HG02981 (cell line): ENCODE measurements around the gene ANP32A.
"Not testable (repeated sequence)": the region's sequence is repeated elsewhere in the genome, so short reads cannot be mapped to it uniquely, and the experiment has no call there.

Experiments used
- ATAC-seq: cut with Tn5 transposase; IDR thresholded peaks from one replicate; pipeline ENCODE4 v1.9.1; 2021; ENCODE audit warnings: mild to moderate bottlenecking, moderate library complexity; ENCODE audit not compliant: unreplicated experiment

The ANP32A gene

DNA sequence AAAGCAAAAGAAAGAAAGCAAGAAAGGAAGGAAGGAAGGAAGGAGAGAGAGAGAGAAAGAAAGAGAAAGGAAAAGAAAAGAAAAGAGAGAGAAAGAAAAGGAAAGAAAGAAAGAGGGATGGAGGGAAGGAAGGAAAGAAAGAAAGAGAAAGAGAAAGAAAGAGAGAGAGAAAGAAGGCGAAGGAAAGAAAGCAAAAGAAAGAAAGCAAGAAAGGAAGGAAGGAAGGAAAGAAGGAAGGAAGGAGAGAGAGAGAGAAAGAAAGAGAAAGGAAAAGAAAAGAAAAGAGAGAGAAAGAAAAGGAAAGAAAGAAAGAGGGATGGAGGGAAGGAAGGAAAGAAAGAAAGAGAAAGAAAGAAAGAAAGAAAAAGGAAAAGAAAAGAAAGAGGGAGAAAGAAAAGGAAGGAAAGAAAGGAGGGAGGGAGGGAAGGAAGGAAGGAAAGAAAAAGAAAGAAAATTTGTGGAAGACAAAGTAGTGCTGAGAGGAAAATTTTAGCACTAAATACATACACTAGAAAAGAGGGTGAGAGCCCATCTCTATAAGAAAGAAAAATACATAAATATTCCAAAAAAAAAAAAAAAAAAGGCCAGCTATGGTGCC lies 60.6 kb downstream of the ANP32A start:
- not testable (repeated sequence) for ATAC-seq

DNA sequence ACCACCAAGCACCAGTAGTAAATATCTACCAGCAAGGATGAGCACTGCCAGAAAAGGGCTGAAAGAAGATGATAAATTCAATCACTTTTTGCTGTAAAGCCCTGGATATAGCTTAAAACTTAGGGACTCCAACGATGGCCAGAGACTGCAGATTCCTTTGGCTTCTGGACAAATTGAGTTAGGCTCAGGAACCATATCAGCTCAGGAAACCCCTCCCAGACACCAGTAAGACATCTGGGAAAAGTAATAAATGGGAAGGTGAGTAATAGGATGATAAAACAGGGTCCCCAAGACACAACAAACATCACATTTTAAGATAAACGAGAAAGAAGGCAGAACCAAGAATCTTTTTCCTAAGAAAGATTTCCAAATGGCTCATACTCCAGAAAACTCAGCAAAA lies 65.0 kb downstream of the ANP32A start:
- no peak for ATAC-seq

DNA sequence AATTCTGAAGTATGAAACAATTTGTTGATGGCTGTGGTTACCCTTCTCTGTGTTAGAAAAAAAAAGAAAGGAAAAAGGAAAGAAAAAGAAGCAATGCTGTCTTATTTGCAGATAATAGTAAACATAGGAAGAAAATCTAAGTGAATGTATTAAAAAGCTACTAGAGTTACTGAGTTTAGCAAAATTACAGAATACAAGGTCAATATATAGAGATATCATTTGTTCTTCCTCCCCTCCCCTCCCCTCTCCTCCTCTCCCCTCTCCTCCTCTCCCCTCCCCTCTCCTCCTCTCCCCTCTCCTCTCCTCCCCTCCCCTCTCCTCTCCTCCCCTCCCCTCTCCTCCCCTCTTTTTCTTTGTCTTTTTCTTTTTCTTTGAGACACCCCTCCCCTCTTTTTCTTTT lies 69.1 kb downstream of the ANP32A start:
- no peak for ATAC-seq

DNA sequence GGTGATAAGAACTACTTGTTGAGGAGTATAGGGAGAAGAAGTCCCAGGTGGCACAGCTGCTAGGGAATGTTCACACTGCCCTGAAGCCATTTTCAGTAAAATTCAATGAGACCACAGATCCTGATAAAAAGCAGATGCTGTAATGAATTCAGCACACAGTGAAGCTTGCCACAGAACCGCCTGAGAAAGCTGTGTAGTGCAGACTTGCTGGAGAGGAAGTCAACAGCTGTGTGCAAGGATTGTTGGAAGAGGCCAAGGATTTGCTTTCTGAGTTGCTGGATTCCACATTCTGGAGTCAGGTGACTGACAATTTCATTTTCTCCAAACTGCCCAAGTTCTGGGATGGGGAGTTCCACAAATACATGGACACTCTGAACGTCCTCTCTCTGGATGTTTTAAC lies 70.9 kb downstream of the ANP32A start:
- ATAC-seq: no peak

DNA sequence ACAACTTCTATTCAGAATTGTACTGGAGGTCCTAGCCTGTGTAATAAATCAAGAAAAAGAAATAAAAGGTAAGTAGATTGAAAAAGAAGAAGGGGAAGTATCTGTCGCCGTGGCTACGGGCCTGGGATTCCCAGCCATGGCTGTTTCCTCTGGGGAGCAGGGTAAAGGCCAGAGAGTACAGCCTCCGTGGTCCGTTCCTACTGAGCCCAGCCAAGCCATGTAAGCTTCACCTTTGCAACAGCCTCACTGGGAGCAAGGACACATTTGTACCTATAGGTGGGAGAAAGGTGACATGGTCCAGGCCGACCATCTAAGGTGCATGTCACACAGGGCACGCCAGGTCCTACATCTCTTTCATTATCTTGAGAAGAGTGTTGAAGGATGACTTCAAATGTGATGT lies 71.3 kb downstream of the ANP32A start:
- ATAC-seq: no peak

DNA sequence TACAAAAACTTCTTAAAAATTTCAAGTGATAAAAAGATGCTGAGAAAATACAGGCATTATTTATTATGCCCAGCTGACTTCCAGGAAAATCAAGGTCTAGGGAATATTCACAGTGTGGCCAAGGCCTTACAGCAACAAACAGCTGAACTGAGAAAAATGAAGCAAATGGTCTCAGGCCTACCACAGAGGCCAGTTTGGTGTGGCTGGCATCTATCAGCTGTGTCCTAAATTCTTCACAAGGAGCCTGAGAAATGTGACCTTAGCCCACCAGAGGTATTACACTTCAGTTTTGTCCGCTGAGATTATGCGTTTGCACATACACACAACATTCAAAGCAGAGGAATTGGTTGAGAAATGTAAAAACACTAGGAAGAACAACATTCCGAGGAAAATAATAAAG lies 77.4 kb downstream of the ANP32A start:
- no peak for ATAC-seq

DNA sequence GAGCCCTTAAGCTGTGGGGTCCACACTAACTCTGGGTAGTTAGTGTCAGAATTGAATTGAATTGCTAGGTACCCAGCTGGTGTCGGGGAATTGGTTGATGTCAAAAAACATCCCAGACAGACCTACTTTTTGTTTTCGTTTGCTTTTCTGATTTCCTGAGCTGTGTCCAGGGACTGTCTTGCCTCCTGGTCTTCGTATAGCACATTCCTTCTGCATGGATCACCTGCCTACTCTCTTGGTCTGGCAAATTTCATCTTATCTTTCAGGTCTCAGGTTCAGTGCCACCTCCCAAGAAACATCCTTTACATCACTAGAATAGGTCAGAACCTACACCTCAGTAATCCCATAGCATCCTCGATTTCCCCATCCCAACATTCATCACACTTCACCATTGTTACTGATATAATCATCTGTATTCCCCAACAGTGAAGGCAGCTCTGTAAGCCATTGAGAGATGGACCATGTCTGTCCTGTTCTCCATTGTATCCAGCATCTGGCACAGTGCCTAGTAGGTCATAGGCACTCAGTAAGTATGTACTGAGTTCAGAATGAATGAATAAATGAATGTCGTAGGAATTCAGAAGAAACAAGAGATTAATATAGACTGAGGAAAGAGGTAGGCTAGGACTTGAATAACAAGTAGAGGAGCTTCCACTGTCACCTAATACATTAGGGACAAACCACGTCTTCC lies 81.2 kb downstream of the ANP32A start:
- no peak for ATAC-seq

DNA sequence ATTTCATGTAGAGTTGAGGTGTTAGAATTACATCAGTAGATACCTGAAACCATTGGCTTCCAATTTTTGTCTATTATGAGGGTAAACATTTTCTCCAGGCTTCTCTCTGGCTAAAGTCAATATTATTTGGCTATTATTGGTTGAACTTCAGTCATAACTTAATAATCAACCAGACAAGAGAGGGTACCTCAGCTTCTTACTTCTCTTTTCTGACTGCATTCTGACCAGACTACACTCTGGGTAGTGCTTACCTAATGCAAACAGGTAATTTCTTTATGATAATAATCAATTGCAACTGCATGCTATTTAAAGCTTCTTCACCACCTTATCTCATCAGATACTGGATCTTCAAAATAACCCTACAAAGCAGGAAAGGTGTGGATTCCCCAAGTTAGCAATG lies 85.1 kb downstream of the ANP32A start:
- ATAC-seq: no peak

DNA sequence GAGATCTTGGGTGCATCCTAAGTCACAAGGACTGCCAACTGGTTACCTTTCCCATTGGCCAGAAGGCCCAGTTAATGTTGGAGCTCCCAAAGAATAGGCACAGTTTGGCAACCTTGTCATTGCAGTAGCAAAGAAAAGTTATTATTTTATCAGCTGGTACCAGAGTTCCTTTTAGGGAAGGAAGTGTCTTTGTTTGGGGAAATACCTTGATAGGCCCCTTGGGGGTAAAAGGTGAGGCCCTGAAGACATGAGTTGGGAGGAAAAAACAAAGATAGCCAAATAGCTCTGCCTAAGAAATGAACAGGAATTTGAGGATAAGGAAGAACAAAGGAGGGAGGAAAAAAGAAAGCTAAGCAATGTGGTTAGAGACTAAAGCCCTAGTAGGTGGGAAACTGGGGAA lies 85.8 kb downstream of the ANP32A start:
- no peak for ATAC-seq

DNA sequence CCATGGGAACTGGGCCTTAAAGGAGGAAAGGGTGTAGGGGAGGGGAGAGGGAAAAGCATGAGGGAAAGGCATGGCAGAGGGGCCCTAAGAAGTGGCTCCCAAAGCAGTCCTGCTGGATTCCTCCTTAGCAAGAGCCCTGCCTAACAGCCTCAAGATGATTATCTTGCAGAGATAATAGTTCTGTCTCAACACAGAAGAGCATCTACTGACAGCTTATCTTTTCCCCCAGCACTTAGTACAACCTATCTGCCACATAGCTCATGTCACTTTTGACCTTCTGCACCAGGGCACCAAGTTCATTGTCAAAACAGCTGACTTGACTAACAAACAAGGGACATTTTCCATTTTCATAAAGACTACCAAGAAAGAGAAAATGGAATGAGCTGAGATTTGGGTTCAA lies 86.3 kb downstream of the ANP32A start:
- ATAC-seq: no peak

DNA sequence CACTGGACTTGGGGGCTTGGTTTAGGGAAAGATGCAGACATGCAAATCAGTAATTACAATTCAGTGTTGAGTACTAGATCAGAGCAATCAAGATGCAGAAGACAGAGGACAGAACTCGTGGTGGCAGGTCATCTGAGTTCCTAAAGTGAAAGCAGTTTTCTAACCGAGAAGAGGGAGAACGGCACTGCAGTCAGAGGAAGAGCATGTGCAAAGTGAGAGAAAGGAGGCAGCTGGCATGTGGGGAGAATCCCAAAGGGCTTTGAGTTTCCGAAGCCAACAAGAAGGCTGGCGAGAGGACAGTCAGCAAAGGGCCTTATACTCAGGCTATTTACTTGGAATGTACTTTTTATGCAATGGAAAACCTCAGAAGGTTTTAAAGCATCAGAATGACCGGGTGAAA lies 87.0 kb downstream of the ANP32A start:
- ATAC-seq: no peak

DNA sequence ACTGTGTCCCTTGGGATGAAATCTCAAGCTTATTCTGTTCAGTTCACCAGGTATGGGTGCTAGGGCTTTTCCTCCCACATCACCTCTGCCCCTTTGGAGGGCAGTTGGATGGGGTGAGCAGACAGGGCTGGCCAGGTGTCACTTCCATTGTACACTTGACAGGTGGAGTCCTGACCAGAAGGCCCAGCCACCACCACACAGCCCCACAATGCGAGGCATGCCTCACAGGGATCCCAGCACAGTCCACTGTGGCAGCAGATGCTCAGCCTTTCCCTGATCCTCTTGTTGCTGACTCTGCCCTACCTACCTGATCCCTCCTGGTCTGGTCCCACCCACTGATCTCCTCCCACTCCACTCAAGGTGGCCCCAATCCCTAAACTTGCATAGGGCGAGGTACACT lies 88.2 kb downstream of the ANP32A start:
- ATAC-seq: no peak

DNA sequence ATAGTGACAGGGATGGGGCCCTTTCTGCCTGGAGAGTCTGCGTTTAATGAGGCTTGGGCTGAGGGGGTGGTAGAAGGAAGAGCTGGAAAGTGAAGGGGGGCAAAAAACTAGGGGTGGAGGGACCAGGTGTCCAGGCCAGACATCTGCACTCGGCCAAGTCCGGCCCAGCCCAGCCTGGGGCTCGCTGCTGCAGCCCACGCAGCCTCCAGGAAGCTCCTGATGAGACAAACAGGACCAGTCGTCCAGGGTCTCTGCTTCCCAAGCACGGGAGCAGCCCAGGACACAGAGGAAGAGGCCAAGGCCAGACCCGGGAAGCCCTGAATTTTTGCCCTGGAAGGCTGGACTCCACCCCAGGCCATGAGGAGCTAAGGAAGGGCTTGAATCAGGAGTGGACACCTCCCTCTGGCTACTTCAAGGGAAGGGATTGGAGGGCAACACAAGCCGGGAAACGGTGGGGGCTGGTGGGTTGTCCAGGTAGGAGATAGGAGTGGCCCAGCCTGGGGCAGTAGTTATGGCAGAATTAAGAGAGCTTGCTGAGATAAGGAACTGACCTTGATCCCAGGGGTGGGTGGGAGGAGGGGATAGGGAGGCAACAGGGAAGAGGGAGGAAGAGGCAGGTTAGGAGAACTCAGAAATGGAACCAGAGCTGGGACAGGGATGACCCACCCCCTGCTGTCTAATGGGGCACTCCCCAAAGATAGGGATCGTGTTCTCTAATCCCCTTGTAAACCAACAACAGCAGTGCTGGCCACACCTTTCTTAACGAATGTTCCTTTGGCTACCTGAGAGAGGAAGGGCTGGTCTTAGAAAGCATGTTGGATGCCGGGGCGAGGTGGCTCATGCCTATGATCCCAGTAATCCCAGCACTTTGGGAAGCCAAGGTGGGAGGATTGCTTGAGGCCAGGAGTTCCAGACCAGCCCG lies 89.5 kb downstream of the ANP32A start:
- ATAC-seq: no peak

DNA sequence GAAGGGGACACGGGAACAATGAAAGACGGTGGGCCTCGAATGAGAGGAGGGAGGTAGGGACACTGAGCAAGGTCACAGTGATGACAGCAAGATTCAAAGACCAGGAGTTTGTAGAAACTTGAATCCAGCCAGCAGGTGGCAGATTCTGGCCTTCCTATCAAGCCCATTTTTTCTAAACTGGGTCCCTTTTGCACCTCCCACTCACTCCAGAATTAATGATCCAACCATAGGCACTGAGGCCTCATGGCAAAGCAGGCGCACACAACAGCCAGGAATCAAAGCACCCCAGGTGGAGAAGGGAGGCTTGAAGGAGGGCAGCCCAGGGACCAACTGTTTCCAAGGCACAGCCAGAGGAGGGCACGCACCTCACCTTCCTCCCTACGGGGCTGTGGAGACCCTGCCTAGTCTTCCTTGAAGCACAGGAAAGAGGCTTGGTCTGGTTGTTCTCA lies 90.2 kb downstream of the ANP32A start:
- ATAC-seq: no peak

DNA sequence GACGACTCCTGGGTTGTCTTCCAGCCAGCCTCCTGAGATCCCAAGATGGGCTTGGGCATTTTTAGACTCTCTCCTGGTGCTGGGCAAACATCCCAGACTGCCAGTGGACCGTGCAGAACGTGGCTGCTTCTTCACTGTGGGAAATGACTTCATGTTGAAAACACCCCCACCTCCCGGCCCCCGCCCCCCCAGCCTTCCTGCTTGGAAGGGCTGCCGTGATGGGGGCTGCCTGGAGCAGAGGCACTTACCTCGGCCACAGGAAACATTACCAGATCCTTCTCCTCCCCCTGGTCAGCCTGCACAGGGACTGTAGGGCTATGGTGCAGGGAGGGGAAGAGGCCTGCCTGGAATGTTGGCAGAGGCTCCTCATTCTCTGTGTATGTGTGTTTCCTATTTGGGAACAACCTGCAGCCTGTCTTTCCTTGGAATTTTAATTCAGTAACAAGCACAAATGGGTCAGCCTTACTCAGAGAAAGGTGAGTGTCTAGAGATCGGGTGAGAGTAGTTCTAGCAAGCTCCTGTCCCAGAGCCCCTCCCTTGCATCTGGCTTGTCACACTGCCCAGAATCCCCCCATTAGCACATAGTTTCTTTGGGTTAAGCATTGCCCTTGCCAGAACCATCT lies 90.8 kb downstream of the ANP32A start:
- no peak for ATAC-seq
